KBM-7 (cell line): Measurements from ENCODE around the gene CRISPLD2.

Source experiments
- DNase-seq: peaks from one replicate; pipeline ENCODE4 v3.0.0-alpha.2; 2015
- in situ Hi-C: fragments of 300-500 bp; cut with MboI; formaldehyde crosslinking; loops from 2 replicates; pipeline ENCODE4 v1.14.3; 2020; ENCODE audit warnings: low sequenced_read_pairs, low pct_unique_long_range_greater_than_20kb, mixed read lengths

CRISPLD2 gene

DNA sequence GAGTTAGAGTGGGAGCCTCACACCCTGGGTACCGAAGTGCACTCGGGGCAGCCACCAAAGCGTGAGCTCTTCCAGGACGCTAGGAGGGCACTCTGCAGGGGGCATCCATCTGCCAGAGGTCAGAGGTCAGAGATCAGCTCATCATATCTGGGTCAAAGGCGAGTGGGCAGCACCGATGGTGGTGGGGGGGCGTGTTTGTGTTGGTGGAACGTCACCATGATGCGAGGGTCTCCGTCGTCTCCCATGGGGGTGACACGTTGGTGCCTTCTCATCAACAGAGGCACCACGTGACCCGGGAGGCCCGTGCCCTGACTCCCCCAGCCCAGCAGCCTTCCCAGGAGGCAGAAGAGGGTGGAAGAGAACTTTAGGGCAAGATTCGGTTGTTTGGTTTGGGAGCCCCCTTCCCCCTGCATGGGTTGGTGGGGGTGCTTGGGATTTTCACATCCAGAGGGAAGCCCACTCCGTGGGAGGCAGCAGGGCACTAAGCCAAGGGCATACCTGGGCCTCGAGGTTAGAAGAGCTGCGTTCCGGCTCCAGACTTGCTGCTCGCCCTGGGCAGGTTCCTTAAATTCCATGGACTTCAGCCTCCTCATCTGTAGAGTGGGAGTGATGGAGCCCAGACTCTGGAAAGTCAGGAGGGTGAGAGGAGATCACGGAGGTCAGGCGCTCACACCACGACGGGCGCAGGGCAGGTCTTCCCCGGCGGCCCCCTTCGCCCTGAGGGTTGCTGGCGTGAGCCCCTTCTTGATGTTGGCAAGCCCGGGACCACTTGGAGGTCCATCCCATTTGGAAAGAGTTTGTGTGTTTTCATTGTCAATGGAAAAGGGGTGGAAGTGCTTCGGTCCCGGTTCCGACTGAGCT lies 14.0 kb downstream of the CRISPLD2 start:
- in situ Hi-C loops: no loop called here
- DNase-seq: no peak

DNA sequence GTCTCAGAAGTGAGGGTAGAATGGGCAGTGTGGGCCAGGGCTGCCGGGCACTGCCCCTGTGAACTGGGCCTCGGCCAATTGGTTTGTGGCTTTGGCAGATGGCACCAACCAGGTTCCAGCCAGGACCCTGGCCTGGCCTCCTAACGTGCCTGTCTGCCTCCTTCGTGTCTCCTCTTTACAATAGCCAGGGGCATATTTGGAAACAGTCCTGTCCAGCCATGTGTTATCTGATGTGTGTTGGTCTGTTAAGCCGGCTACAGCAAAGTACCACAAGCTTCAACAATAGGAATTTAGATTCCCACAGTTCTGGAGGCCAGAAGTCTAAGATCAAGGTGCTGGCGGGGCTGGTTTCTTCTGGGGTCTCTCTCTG lies 14.6 kb downstream of the CRISPLD2 start:
- in situ Hi-C loops: no loop called here
- no peak for DNase-seq

DNA sequence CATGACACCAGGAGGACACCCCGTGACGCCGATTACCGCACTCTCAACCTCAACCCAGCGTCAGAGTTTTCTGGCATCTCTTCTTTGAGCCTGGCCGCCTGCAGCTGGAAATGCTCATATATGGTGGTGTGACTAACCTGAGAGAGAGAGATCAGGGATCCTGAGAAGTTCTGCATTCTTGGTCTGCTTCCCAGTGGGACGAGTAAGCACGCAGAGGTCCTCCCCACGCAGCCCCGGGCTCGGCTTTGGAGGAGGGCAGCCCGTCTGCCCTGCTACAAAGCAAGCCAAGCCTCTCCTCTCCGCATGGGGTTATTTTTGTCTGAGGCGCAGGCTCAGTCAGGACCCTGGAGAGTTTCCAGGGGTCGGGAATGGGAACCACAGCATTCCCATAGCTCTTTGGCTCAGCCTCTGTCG lies 16.5 kb downstream of the CRISPLD2 start:
- DNase-seq: no peak
- in situ Hi-C loops: no loop called here

DNA sequence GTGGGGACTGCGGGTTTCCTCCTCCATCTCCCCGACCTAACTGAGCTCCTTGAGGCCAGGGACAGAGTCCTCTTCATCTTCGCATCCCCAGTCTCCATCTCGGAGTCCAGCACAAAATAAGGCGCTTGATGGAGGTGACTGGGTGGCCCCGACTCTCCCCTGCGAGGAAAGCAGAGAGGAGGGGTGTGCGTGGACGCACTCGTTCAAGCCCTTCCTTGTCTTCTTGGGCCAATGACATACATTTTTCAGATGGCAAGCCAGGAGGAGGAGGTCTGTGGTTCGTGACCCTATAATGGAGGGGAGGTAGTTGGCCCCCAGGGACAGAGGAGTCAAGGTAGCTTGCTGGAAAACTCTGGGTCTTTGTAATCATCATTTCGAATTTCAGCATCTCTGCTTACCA lies 17.2 kb downstream of the CRISPLD2 start:
- in situ Hi-C loops: no loop called here
- DNase-seq: no peak

DNA sequence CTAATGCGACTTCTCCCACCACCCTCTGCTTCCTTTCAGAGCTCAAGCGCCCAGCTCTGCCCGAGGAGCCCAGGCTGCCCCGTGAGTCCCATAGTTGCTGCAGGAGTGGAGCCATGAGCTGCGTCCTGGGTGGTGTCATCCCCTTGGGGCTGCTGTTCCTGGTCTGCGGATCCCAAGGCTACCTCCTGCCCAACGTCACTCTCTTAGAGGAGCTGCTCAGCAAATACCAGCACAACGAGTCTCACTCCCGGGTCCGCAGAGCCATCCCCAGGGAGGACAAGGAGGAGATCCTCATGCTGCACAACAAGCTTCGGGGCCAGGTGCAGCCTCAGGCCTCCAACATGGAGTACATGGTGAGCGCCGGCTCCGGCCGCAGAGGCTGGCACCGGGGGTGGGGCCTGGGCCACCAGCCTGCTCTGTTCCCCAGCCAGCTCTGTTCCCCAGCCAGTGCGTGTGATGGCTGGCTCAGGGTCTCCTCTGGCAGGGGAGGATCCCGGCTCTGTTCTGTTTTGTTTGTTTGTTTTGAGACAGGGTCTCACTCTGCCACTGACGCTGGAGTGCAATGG lies 18.7 kb downstream of the CRISPLD2 start:
- DNase-seq: no peak
- in situ Hi-C loops: no loop called here

DNA sequence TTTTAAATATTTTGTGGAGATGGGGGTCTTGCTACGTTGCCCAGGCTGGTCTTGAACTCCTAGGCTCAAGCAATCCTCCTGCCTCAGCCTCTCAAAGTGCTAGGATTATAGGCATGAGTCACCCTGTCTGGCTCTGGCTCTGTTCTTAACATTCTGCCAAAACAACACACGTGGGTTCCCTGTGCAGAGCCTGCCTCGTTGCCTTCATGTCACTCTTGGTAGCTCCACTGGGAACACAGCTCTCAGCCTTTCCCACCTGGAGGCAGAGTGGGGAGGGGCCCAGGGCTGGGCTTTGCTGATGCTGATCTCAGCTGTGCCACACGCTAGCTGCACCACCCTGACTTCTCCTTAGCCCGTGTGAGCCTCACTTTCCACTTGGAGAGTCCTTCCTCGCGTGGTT lies 19.3 kb downstream of the CRISPLD2 start:
- in situ Hi-C loops: no loop called here
- DNase-seq: no peak

DNA sequence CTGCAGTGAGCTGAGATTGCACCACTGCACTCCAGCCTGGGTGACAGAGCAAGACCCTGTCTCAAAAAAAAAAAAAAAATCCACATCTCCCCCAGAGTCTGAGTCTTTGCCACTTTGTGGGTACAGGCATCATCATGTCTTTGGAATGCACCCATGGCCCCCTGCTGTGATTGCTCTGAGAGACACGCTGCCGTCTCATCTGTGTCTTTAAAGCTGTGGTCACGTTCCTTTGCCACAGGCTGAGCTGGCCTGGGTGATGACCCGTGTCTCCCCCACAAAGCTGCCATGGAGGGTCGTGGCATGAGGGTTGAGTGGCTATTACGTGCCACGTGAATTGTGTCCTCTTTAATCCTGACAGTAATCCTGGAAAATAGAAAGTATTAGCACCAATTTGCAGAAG lies 20.2 kb downstream of the CRISPLD2 start:
- no peak for DNase-seq
- in situ Hi-C loops: no loop called here

DNA sequence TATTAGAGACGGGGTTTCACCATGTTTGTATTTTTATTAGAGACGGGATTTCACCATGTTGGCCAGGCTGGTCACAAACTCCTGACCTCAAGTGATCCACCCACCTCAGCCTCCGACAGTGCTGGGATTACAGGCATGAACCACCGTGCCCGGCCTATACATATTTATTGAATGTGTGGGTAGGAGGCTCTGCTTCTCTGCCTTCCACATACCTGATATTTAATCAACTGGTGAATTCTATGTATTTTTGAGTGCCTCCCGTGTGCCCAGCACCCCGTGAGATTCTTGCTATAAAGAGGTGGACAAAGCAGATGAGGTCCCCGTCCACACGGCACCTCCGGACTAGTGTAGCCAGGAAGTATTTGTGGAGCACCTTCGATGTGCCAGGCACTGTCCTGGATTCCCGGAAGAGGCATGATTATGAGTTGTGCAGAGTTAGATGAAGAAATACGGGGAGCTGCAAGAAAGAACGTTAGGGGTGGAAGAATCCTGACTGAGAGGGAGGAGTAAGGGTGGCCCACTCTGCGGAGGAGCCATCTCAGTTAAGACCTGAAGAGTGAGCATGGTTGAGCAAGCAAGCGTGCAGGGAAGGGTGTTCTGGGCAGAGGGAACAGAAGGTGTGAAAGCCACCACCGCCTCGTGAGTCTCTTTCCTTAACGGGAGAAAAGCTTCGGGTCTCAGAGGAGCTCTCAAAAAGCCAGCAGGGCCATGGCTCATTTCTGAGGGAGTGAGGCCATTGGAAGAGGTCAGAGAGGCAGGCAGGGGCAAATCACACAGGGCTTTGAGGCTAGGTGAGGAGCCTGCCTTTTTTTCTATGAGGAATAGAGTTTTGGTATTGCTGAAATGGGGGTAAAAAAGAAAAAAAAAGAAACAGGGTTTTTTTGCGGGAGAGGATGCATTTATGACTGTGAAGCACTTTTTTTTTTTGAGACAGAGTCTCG lies 21.2 kb downstream of the CRISPLD2 start:
- in situ Hi-C loops: no loop called here
- no peak for DNase-seq

DNA sequence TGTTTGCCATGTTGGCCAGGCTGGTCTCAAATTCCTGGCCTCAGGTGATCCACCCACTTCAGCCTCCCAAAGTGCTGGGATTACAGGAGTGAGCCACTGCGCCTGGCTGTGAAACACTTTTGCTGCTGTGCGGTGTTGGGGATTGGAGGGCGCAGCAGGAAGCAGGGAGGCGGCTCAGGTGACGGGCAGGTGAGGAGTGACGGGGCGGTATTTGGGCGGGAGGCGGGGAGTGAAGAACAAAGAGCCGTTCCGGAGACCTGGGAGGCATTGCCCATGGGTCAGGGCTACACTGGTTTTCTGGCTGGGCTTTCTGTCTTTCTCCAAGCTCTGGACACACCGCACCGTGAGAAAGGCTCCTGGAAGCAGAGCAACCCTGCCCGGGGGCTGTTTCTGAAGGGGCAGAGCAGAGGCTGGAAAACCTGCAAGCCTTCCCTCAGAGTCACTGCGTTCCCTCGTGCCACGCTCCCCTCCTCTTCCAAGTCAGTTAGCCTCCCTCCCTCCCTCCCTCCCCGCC lies 22.1 kb downstream of the CRISPLD2 start:
- in situ Hi-C loops: no loop called here
- no peak for DNase-seq

DNA sequence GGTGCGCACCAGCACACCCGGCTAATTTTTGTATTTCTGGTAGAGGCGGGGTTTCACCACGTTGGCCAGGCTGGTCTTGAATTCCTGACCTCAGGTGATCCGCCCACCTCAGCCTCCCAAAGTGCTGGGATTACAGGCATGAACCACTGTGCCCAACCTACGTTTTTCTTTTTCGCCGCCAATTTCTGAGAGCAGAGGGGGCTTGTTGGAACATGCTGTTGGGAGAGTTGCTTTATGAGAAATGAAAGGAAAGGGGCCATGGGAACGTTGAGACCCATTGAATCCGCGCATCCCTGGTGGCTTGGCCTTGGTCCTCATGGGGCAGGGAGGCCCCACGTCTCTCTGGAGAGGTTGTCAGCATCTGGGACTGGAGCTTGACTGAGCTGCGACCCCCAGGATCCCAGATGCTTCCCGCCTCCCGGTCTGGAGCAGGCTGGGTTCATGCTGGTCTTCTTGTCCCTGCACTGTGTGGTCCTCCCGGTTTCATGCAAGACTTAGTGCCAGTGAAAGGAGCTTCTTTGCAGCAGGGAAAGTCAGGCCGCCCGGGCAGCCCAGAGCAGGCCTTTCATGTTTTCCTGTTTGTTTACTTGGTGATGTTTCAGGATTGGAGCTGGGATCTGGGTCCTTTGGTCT lies 22.8 kb downstream of the CRISPLD2 start:
- in situ Hi-C loops: no loop called here
- DNase-seq: no peak

DNA sequence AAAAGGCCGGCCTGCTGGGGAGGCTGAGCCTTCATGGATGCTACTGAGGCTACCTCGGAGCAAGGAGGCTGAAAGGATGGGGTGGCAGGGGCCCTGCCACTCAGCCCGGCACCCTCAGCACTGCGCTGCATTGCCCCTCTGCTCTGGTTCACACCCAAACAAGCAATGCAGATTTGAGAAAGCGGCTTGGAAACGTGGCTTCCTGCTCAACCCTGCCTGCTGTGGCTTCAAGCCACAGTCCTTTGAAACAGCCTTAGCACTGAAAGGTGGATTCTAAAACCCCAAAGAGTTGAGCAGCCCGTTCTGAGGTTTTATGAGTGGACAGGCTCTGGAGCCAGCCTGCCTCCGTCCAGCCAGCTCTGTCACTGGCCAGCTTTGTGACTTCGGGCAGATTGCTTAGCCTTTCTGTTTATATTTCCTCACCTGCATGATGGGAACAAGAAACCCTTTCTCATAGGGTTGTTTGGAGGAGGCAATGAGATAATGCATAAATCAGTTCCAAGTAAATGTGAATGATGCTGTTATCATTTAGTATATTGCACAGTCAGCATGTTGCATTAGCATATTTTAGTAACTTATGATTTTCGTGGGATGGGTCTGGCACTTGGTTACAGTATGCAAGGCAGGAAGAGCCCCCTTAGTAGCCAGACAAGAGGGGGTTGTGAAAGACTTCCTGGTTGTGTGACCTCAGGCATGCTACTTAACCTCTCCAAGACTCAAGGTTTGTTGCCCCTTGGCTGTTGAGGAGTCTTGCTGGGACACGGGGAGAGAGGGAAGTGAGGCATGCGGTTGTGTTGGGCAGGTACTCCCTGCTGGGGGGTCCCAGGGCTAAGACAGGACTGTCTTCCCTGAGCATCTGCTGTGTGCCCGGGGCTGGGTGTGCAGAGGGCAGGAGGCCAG lies 23.6 kb downstream of the CRISPLD2 start:
- no peak for DNase-seq
- in situ Hi-C loops: no loop called here

DNA sequence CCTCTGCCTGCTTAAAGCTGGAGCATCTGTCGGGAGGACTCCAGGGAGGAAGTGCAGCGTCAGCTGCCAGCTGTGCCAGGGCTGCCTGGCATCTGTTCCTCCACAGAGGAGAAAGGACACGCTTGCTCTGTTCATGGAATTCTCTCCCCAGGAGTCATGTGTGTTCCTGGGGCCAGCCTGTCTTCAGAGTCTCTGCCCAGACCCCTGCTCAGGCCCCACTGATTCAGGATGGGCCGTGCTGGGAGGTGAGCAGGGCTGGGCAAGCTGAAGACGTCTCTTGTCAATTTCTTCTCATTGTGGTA lies 24.2 kb downstream of the CRISPLD2 start:
- no peak for DNase-seq
- in situ Hi-C loops: no loop called here

DNA sequence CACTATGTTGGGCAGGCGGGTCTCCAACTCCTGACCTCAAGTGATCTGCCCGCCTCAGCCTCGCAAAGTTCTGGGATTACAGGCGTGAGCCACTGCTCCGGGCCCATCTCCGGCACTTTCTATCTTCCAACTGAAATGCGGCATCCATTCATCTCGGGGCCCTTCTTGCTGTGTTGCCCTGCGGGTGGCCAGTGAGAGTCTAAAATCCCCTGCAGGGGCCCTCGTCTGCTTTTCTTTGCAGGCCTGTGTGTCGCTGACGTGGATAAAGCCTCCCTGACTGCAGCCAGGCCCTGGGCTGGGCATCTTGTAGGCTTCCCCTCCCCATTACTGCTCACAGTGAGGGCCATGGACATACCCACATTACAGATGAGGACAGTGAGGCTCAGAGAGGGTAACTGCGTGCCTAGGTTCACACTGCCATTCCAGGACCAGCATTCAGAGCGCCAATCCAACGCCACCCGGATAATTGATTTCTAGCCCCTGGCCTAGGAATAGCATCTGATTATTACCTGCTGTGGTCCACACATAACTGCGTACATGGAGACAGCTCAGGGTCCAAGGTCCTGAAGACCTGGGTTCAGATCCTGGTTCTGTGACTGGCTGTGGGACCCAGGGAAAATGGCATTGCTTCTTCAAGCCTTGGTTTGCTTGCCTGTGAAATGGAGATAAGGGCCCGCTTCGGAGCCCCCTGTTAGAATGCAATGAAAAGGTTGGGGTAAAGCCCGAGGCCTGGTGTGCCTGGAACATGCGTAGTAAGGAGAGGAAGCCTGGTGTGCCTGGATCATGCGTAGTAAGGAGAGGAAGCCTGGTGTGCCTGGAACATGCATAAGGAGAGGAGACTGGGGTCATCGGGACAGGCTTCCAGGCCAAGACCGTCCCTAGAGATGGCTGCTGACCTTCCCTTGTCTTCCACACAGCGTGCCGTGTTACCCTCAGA lies 25.0 kb downstream of the CRISPLD2 start:
- DNase-seq: no peak
- in situ Hi-C loops: no loop called here

DNA sequence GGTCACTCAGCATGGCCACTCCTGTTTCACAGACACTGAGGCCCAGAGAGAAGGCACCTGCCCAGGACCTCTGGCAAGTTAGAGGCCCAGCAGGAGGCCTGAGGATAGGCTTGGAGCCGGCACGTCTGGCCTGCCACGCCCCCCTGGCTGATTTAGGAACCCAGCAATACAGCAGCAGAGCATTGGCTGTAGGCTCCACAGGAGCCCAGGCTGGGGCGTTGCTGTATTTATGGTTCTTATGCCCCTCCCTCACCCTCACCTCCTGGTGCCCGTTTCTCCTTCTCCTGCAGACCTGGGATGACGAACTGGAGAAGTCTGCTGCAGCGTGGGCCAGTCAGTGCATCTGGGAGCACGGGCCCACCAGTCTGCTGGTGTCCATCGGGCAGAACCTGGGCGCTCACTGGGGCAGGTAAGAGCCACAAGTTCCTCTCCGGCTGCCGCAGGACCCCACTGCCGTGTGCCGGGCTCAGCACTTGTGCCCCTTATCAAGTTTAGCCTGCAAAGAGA lies 25.8 kb downstream of the CRISPLD2 start:
- no peak for DNase-seq

DNA sequence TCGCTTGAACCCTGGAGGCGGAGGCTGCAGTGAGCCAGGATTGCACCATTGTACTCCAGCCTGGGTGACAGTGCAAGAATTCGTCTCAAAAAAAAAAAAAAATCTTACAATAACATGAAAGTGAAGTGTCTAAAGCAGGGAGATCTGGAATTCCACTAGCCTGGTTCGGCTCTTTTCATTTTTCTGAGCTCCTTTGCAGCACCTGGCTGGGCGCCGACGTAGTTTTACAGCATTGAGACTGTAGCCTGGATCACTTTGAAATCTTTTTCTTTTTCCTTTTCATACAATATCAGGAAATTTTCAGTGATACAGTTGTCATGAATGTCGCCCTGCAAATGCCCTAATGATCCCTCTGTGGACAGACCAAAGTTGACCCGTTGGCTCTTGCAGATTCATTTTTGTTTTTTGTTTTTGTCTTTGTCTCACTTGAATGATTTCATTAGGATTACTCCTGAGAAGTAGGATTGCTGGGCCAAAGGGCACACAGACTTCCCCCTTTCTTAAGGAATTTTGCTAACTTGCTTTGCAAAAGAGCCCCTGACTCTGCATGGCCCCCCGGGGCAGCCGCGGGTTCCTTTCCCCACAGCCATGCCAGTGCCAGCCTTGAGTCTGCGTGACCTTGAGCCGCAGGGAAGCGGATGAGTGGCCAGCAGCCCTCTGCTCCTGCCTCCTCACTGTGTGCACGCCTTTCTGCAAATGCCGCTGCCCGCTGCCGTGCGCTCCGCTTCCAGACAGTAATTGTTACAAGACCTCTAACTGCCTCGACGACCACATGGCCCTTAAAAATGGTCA lies 28.0 kb downstream of the CRISPLD2 start:
- DNase-seq: no peak
- in situ Hi-C loops: no loop called here

More for the DNA sequence above, 25.8 kb downstream of the CRISPLD2 start:
- in situ Hi-C loops: no loop called here

DNA sequence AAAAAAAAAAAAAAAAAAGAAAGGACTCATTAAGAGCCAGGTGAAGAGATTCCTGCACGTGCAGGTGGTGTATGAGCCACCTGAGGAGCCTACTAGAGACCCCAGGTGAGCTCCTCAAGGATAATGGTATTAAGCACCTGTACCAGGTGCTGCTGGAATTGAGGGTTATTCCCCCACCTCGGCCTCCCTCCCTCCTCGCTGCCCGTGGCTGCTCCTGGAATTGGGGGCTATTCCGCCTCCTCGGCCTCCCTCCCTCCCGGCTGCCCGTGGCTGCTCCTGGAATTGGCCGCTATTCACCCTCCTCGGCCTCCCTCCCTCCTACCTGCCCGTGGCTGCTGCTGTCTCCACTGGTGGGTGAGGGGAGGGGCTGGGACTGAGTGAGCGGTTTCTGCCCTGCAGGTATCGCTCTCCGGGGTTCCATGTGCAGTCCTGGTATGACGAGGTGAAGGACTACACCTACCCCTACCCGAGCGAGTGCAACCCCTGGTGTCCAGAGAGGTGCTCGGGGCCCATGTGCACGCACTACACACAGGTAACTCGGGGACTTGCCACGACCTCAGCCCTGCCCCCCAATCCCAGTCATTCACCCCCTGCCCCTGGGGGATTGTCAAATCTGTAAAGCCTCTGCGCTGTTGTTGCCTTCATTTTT lies 29.3 kb downstream of the CRISPLD2 start:
- no peak for DNase-seq
- in situ Hi-C loops: no loop called here
